SU-DHL-6 (cell line): Measurements from ENCODE around the gene ADD1.
"Not testable (repeated sequence)": the region's sequence is repeated elsewhere in the genome, so short reads cannot be mapped to it uniquely, and the experiment has no call there.

ENCODE experiments used
- CTCF ChIP-seq: fragments of 200-600 bp; sonication (generic); IDR thresholded peaks from one replicate; pipeline ENCODE4 v1.5.1; 2017; ENCODE audit warnings: antibody characterized with exemption, mild to moderate bottlenecking, low read length, moderate library complexity; ENCODE audit not compliant: insufficient read depth, poor library complexity, severe bottlenecking
- EZH2phosphoT487 ChIP-seq: fragments of 200-600 bp; sonication (generic), shearing (Covaris generic); conservative IDR thresholded peaks from 2 replicates; pipeline ENCODE4 v1.6.1; 2018; ENCODE audit warnings: mild to moderate bottlenecking, antibody characterized with exemption, low read length, moderate library complexity, mixed read lengths

- TF ChIP-seq CTCF, EZH2phosphoT487: not testable (repeated sequence)
These were observed 73.1 kb downstream of the ADD1 start for GRCh38 chr4:2916696-2917095.
